HL-60 (cell line): Measurements from ENCODE around the gene HHAT.

Source experiments
- DNase-seq, 2 experiments: peaks; one replicate each; pipeline ENCODE4 v3.0.0-alpha.2; 2010 to 2020; ENCODE audit warnings: low read depth in 1 of 2, low spot score in 1 of 2
- H3K27ac ChIP-seq: fragments of 250-450 bp; sonication (Bioruptor Pico); replicated peaks from 2 replicates; pipeline ENCODE4 v1.5.1; 2020; ENCODE audit warnings: mild to moderate bottlenecking, moderate library complexity
- H3K27me3 ChIP-seq: fragments of 250-450 bp; sonication (Bioruptor Pico); 2 replicates; pipeline ENCODE4 v1.5.1; 2021; ENCODE audit warnings: mild to moderate bottlenecking, moderate library complexity; ENCODE audit not compliant: insufficient read depth, poor library complexity, severe bottlenecking
- H3K4me3 ChIP-seq: replicated peaks from 2 replicates; pipeline ENCODE4 v1.5.1; 2011; ENCODE audit warnings: mild to moderate bottlenecking, control low read depth, low read length; ENCODE audit not compliant: insufficient read depth
- GABPA ChIP-seq: IDR thresholded peaks from 2 replicates; pipeline ENCODE4 v1.6.1; 2012; ENCODE audit warnings: low read depth
- POLR2AphosphoS5 ChIP-seq: IDR thresholded peaks from 2 replicates; pipeline ENCODE4 v1.6.1; 2012; ENCODE audit warnings: low read depth
- SPI1 ChIP-seq: IDR thresholded peaks from 2 replicates; pipeline ENCODE4 v1.6.1; 2012; ENCODE audit warnings: low read depth, mild to moderate bottlenecking, borderline replicate concordance
- TF ChIP-seq, protein P1 (sequence below): IDR thresholded peaks from one replicate; pipeline ENCODE4 v1.5.1; 2011; ENCODE audit warnings: low read length, control low read depth, inconsistent platforms; ENCODE audit not compliant: insufficient read depth
- TF ChIP-seq, protein P2 (sequence below): IDR thresholded peaks from 2 replicates; pipeline ENCODE4 v1.6.1; 2012; ENCODE audit warnings: low read depth; ENCODE audit not compliant: insufficient replicate concordance

Gene HHAT

DNA sequence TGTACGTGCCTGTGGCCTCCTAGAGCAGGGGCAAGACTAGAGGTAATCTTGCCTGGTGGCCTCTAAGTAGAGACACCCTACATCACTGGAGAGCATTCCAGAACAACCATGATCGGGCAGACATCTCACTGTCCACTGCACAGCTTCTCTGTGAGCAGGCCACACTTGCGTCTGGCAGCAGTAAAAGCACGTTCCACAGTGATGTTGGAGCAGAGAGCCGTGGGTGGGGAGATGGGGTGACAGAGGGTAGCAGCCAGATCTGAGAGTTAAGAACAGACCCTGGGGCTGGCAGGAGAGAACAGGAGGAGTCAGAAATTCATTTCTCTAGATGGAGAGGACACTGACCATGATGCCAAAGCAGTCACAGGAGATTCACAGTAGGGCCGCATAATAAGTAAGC lies 293.0 kb downstream of the HHAT start:
- TF ChIP-seq, protein P1, sequence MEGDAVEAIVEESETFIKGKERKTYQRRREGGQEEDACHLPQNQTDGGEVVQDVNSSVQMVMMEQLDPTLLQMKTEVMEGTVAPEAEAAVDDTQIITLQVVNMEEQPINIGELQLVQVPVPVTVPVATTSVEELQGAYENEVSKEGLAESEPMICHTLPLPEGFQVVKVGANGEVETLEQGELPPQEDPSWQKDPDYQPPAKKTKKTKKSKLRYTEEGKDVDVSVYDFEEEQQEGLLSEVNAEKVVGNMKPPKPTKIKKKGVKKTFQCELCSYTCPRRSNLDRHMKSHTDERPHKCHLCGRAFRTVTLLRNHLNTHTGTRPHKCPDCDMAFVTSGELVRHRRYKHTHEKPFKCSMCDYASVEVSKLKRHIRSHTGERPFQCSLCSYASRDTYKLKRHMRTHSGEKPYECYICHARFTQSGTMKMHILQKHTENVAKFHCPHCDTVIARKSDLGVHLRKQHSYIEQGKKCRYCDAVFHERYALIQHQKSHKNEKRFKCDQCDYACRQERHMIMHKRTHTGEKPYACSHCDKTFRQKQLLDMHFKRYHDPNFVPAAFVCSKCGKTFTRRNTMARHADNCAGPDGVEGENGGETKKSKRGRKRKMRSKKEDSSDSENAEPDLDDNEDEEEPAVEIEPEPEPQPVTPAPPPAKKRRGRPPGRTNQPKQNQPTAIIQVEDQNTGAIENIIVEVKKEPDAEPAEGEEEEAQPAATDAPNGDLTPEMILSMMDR = no peak
- TF ChIP-seq SPI1 (no peak), GABPA (no peak)
- Histone ChIP-seq H3K27ac (no peak overlapping the region), H3K27me3 (no peaks in the 10 kb centered on the region), H3K4me3 (no peak overlapping the region)
- no peak for DNase-seq

- TF ChIP-seq SPI1 (no peak), GABPA (no peak), POLR2AphosphoS5 (no peak)
- TF ChIP-seq, protein P2, sequence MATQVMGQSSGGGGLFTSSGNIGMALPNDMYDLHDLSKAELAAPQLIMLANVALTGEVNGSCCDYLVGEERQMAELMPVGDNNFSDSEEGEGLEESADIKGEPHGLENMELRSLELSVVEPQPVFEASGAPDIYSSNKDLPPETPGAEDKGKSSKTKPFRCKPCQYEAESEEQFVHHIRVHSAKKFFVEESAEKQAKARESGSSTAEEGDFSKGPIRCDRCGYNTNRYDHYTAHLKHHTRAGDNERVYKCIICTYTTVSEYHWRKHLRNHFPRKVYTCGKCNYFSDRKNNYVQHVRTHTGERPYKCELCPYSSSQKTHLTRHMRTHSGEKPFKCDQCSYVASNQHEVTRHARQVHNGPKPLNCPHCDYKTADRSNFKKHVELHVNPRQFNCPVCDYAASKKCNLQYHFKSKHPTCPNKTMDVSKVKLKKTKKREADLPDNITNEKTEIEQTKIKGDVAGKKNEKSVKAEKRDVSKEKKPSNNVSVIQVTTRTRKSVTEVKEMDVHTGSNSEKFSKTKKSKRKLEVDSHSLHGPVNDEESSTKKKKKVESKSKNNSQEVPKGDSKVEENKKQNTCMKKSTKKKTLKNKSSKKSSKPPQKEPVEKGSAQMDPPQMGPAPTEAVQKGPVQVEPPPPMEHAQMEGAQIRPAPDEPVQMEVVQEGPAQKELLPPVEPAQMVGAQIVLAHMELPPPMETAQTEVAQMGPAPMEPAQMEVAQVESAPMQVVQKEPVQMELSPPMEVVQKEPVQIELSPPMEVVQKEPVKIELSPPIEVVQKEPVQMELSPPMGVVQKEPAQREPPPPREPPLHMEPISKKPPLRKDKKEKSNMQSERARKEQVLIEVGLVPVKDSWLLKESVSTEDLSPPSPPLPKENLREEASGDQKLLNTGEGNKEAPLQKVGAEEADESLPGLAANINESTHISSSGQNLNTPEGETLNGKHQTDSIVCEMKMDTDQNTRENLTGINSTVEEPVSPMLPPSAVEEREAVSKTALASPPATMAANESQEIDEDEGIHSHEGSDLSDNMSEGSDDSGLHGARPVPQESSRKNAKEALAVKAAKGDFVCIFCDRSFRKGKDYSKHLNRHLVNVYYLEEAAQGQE = no peak
- TF ChIP-seq, protein P1 = no peak
- DNase-seq = no peak
- Histone ChIP-seq H3K4me3 (no peak overlapping the region), H3K27ac (no peak overlapping the region), H3K27me3 (no peaks in the 10 kb centered on the region)
Measured at GRCh38 chr1:210624722-210625121, 296.0 kb downstream of the HHAT start.

GRCh38 chr1:210625715-210626114 lies 297.0 kb downstream of the HHAT start:
- no peak overlapping the region for H3K27ac ChIP-seq
- DNase-seq = no peak
- no peaks in the 10 kb centered on the region for H3K27me3 ChIP-seq
- no peak overlapping the region for H3K4me3 ChIP-seq
- no peak for TF ChIP-seq SPI1
- no peak for TF ChIP-seq POLR2AphosphoS5
- no peak for TF ChIP-seq GABPA
- TF ChIP-seq, protein P2 = no peak
- TF ChIP-seq, protein P1 = no peak

DNA sequence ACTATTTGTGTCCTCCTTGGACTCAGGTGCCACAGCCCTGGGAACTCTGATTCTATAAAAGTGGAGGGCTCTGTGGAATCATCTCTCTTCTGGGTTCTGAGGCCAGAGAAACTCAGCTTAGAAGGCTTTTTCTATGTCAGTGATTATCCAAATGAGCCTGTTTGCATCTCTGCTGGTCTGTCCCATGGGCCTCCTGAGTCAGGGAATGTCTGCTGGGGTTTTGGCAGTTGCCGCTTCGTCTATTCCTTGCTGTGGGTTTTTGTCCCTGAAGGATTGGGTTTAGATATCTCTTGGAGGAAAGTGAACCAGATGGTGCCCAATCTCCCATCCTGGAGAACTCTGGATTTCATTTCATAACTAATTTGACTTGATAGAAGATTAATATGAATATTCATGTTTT lies 297.6 kb downstream of the HHAT start:
- DNase-seq = no peak
- H3K27me3 ChIP-seq = no peaks in the 10 kb centered on the region
- TF ChIP-seq, protein P1 = no peak
- TF ChIP-seq GABPA (no peak), SPI1 (no peak), POLR2AphosphoS5 (no peak)
- TF ChIP-seq, protein P2 = no peak

More for the DNA sequence above, 297.6 kb downstream of the HHAT start:
- Histone ChIP-seq H3K4me3 (no peak overlapping the region), H3K27ac (no peak overlapping the region)
